Tibial nerve (tissue), 4 donors: Measurements from ENCODE around the gene LYRM7. TPM values are rescaled to one million over a fixed set of nuclear protein-coding genes. Genes with fewer than 3 reads are reported as not detected.
"Not testable (repeated sequence)": the region's sequence is repeated elsewhere in the genome, so short reads cannot be mapped to it uniquely, and the experiment has no call there.

Experiments
- DNase-seq, 2 donors: peaks; one replicate each; pipeline ENCODE4 v3.0.0-alpha.2; 2019; ENCODE audit warnings: low spot score in 2 of 2
- H3K27ac ChIP-seq, 4 donors: fragments of 200-600 bp; sonication (generic) in 3 of 4; one replicate each; pipeline ENCODE4 v1.5.1; 2017 to 2019; ENCODE audit warnings: mild to moderate bottlenecking in 1 of 4
- H3K27me3 ChIP-seq, 2 donors: fragments of 200-600 bp; sonication (generic) in 1 of 2; one replicate each; pipeline versions ENCODE4 v1.5.1 to v1.6.0; 2017 to 2019
- H3K36me3 ChIP-seq, 3 donors: fragments of 200-600 bp; sonication (generic); one replicate each; pipeline ENCODE4 v1.5.1; 2018 to 2019
- H3K4me1 ChIP-seq, 4 donors: fragments of 200-600 bp; sonication (generic) in 3 of 4; one replicate each; pipeline ENCODE4 v1.5.1; 2017 to 2019
- H3K4me3 ChIP-seq, 4 donors: fragments of 200-600 bp; sonication (generic) in 3 of 4; one replicate each; pipeline ENCODE4 v1.5.1; 2017 to 2019; ENCODE audit warnings: mild to moderate bottlenecking in 1 of 4, moderate library complexity in 1 of 4
- H3K9me3 ChIP-seq, 4 donors: fragments of 200-600 bp; sonication (generic) in 3 of 4; one replicate each; pipeline ENCODE4 v1.5.1; 2017 to 2019
- EP300 ChIP-seq, 2 donors: sonication (generic); formaldehyde crosslinking; IDR thresholded peaks; one replicate each; pipeline ENCODE4 v1.6.1; 2017; ENCODE audit warnings: antibody characterized with exemption in 2 of 2, mild to moderate bottlenecking in 1 of 2
- POLR2A ChIP-seq, 2 donors: fragments of 450-650 bp; IDR thresholded peaks; one replicate each; pipeline ENCODE4 v1.6.1; 2017; ENCODE audit warnings: antibody characterized with exemption in 2 of 2, mild to moderate bottlenecking in 2 of 2, moderate library complexity in 2 of 2
- WGBS, 2 donors: methylation state at CpG; one replicate each; pipeline ENCODE4 v1.1.5; 2018; 5-methylcytosine and 5-hydroxymethylcytosine counted together
- total RNA-seq, 4 donors: library from RNA; depleted of rRNA; stranded (reverse); fragments of >200 nt; gene quantifications; one replicate each; pipeline ENCODE4 v1.1.0, GENCODE V29; 2016
- TF ChIP-seq, protein P1 (sequence below), 5 experiments: fragments of 200-600 bp in 3 of 5; fragments of 450-650 bp in 2 of 5; sonication (generic) in 3 of 5; IDR thresholded peaks; one replicate each; pipeline ENCODE4 v1.5.1; 2016 to 2019; ENCODE audit warnings: antibody characterized with exemption in 5 of 5, mild to moderate bottlenecking in 3 of 5, moderate library complexity in 2 of 5

Gene LYRM7
- total RNA-seq, 4 donors from 2014 or later, result 6.3 to 10.1 (median 8.3) TPM

DNA sequence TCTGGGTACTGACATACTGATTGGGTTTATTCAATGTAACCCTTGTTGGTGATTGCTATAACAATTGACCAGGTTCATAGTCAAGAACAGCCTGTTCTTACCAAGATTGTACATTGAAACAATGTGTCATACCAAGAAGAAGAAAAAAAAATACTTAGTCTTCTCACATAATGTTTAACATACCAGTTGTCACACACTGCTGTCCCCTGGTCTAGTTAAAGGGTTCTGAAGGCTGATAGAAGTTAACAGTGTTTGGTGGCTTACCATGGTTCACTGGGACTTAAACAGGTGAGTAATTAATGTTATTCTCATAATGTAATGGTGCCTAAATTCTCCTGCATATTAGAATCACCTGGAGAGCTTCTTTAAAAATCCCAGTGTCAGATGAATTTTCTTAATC lies 74.6 kb downstream of the LYRM7 start:
- DNase-seq, result no peak
- H3K27ac ChIP-seq, result no peak overlapping the region
- TF ChIP-seq POLR2A (IDR thresholded peaks at IDR 0.05), result no peak
- TF ChIP-seq EP300 (IDR thresholded peaks at IDR 0.05), result no peak
- TF ChIP-seq, protein P1, sequence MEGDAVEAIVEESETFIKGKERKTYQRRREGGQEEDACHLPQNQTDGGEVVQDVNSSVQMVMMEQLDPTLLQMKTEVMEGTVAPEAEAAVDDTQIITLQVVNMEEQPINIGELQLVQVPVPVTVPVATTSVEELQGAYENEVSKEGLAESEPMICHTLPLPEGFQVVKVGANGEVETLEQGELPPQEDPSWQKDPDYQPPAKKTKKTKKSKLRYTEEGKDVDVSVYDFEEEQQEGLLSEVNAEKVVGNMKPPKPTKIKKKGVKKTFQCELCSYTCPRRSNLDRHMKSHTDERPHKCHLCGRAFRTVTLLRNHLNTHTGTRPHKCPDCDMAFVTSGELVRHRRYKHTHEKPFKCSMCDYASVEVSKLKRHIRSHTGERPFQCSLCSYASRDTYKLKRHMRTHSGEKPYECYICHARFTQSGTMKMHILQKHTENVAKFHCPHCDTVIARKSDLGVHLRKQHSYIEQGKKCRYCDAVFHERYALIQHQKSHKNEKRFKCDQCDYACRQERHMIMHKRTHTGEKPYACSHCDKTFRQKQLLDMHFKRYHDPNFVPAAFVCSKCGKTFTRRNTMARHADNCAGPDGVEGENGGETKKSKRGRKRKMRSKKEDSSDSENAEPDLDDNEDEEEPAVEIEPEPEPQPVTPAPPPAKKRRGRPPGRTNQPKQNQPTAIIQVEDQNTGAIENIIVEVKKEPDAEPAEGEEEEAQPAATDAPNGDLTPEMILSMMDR (IDR thresholded peaks at IDR 0.05), result no peak
- H3K9me3 ChIP-seq, result peaks cover 0 to 14% (median 0%) of the 10 kb centered on the region in 4 donors
- no peaks in the 10 kb centered on the region for H3K4me1 ChIP-seq
- H3K4me3 ChIP-seq, result no peak overlapping the region
- no peaks in the 10 kb centered on the region for H3K27me3 ChIP-seq
- no peaks in the 10 kb centered on the region for H3K36me3 ChIP-seq

DNA sequence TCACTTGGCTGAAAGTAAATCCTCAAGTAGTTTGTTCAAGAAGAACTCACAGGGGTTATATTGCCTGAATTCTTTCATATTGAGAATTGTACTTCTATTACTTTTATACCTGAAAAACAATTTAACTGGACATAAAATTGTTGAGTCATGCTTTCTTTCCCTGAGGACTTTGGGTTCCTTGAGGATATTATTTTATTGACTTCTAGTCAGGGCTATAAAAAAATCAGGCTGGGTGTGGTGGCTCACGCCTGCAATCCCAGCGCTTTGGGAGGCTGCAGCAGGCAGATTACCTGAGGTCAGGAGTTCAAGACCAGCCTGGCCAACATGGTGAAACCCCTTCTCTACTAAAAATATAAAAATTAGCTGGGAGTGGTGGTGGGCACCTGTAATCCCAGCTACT lies 75.2 kb downstream of the LYRM7 start:
- Histone ChIP-seq H3K4me1 (no peaks in the 10 kb centered on the region), H3K36me3 (no peaks in the 10 kb centered on the region), H3K27ac (no peak overlapping the region), H3K4me3 (no peak overlapping the region), H3K9me3 (peaks cover 0 to 14% (median 0%) of the 10 kb centered on the region in 4 donors), H3K27me3 (no peaks in the 10 kb centered on the region)
- WGBS, 2 donors, result 93 to 95% methylated on average over 2 of the region's 2 CpGs
- no peak for DNase-seq
- no peak for TF ChIP-seq EP300 (IDR thresholded peaks at IDR 0.05)
- TF ChIP-seq POLR2A (IDR thresholded peaks at IDR 0.05), result no peak
- TF ChIP-seq, protein P1 (IDR thresholded peaks at IDR 0.05), result no peak

DNA sequence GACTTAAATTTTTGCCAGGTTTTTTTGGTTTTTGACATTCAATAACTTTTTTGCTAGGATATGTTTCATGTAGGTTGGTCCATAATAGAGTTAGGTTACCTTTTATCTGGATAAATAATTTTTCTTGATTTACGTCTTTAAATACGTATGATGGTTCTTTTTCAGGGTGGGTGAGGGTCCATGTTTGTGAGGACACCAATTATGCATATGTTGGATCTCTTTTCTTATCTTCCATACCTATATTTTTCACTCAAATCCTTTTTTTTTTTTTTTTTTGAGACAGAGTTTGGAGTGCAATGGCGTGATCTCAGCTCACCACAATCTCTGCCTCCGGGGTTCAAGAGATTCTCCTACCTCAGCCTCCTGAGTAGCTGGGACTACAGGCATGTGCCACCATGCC lies 75.8 kb downstream of the LYRM7 start:
- peaks cover 0 to 3% (median 0%) of the 10 kb centered on the region in 4 donors for H3K4me1 ChIP-seq
- no peak overlapping the region for H3K4me3 ChIP-seq
- no peaks in the 10 kb centered on the region for H3K36me3 ChIP-seq
- no peak for TF ChIP-seq EP300 (IDR thresholded peaks at IDR 0.05)
- TF ChIP-seq POLR2A (IDR thresholded peaks at IDR 0.05), result no peak
- TF ChIP-seq, protein P1 (IDR thresholded peaks at IDR 0.05), result no peak
- 96% methylated on average over 4 of the region's 4 CpGs for whole genome bisulfite sequencing, 2 donors
- DNase-seq, result no peak
- no peaks in the 10 kb centered on the region for H3K27me3 ChIP-seq
- H3K9me3 ChIP-seq, result peaks cover 0 to 14% (median 0%) of the 10 kb centered on the region in 4 donors
- no peak overlapping the region for H3K27ac ChIP-seq

DNA sequence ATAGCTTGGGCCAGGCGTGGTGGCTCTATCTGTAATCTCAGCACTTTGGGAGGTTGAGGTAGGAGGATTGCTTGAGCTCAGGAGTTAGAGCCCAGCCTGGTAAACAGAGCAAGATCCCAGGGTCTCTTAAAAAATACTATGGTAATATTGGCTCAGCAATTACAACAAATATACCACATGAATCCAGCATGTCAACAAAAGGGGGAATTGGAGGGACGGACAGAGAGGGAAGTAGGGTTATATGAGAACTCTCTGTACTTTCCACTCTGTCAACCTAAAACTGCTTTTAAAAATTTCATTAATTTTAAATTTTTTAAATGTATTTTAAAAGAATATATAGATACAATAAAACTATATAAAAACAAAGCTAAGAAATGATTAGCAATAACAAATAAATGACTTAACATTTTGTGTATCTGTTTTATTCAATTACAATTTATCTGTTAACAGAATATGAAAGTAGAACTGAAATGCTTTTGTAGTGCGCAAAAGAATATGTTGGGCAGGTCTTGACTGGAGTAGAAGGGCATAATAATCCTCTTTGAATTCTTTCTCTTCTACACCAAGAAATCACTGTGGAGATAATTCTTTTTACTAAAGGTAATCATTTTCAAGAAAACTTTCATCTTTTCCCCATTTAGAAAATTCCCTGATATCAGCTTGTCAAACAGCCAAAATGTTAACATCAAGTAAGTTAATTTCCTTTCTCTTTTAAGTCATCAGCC lies 80.2 kb downstream of the LYRM7 start:
- DNase-seq, result no peak
- WGBS, 2 donors, result 80 to 82% methylated on average over 3 of the region's 3 CpGs

DNA sequence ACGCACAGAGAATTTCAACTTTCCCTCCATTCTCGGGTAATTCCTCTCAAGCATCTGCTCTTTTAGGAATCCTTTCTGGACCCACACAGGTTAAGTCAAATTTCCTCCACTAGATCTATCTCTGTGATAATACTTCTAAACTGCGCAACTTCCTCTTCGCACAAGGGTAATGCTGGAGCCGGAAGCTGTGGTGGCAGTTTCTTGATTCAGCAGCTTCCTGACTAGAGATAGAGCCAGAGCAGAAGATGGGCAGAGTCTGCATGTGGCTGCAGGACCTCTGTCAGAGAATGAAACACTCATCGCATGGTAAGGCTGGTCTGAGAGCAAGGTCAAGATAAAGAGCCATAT lies 82.1 kb downstream of the LYRM7 start:
- DNase-seq, result peak in 1 of 2 donors; percentile 43
- H3K4me3 ChIP-seq, result peak overlapping the region in 2 of 4 donors; percentile 1 to 16
- H3K4me1 ChIP-seq, result peaks cover 0 to 12% (median 0%) of the 10 kb centered on the region in 4 donors
- no peaks in the 10 kb centered on the region for H3K36me3 ChIP-seq
- H3K9me3 ChIP-seq, result no peaks in the 10 kb centered on the region
- 70 to 72% methylated on average over 6 of the region's 6 CpGs for WGBS, 2 donors
- no peaks in the 10 kb centered on the region for H3K27me3 ChIP-seq
- peak in 1 of 2 donors; percentile 66 for TF ChIP-seq EP300 (IDR thresholded peaks at IDR 0.05)
- TF ChIP-seq, protein P1 (IDR thresholded peaks at IDR 0.05), result no peak
- peak overlapping the region in 1 of 4 donors; percentile 66 for H3K27ac ChIP-seq

More for the DNA sequence above, 80.2 kb downstream of the LYRM7 start:
- TF ChIP-seq POLR2A (IDR thresholded peaks at IDR 0.05), result no peak
- TF ChIP-seq, protein P1 (IDR thresholded peaks at IDR 0.05), result no peak
- no peak for TF ChIP-seq EP300 (IDR thresholded peaks at IDR 0.05)
- H3K4me1 ChIP-seq, result peaks cover 0 to 12% (median 0%) of the 10 kb centered on the region in 4 donors
- H3K36me3 ChIP-seq, result no peaks in the 10 kb centered on the region
- H3K27ac ChIP-seq, result peak overlapping the region in 1 of 4 donors; percentile 24
- H3K27me3 ChIP-seq, result no peaks in the 10 kb centered on the region
- no peak overlapping the region for H3K4me3 ChIP-seq
- peaks cover 0 to 13% (median 0%) of the 10 kb centered on the region in 4 donors for H3K9me3 ChIP-seq

DNA sequence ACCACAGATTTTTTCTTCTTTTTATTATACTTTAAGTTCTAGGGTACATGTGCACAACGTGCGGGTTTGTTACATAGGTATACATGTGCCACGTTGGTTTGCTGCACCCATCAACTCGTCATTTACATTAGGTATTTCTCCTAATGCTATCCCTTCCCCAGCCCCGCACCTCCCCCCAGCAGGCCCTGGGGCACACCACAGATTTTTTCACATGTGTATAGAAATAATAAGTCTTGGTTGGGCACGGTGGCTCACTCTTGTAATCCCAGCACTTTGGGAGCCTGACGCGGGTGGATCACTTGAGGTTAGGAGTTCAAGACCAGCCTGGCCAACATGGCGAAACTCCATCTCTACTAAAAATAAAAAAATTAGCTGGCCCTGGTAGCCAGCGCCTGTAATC lies 83.3 kb downstream of the LYRM7 start:
- not testable (repeated sequence) for DNase-seq, H3K9me3 ChIP-seq, H3K27me3 ChIP-seq, H3K4me3 ChIP-seq, H3K36me3 ChIP-seq
- 92 to 93% methylated on average over 10 of the region's 10 CpGs for WGBS, 2 donors
- peaks cover 0 to 16% (median 0%) of the 10 kb centered on the region in 4 donors for H3K4me1 ChIP-seq
- peak overlapping the region in 1 of 4 donors; percentile 50 for H3K27ac ChIP-seq
